SH-SY5Y (cell line): ENCODE data around the gene VAC14.

ENCODE experiments used
- GATA2 ChIP-seq: IDR thresholded peaks from 2 replicates; pipeline ENCODE4 v1.6.1; 2011; ENCODE audit warnings: mild to moderate bottlenecking, low read depth, low read length
- GATA3 ChIP-seq: IDR thresholded peaks from 2 replicates; pipeline ENCODE4 v1.6.1; 2011; ENCODE audit warnings: low read depth, mild to moderate bottlenecking, low read length, moderate library complexity

Gene VAC14

DNA sequence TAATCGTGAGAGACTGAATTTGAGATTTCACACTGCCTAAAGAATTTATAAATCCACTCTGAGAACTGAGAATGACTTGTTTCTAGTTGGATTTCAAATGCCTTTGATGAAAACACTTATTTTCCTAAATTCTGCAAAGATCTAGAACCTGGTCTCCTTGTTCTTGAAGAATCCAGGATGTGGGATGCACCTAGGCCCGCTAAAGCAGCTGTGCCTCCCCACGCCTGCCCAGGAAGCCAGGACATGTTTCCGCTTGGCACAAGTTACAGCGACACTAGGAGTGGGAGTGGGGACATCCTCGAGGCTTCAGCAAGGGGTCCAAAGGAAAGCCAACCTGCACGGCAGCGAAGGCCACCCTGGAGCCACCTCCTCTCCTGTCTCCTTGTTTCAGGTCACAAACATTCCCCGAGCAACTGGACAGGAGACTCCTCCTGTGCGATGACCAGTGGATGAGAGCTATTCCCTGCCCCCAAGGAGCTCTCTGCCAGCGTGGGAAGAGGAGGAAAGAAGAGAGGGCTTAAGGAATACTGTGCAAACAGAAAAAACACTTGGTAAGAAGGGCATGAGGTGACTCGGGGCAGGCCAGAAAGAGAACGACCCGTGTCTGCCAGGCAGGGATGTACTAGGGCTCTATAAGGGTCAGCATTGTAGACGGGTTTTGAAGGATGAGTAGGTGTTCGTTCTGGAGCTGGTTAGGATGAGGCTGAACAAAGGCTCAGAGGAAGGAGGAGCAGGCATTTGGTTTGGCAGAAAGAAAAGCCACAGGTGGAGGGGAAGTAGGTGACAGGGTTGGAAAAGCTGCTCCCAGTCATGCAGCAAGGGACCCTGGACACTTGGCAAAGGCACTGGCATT, 11.1 kb downstream of the VAC14 start:
- TF ChIP-seq GATA3, result no peak

DNA sequence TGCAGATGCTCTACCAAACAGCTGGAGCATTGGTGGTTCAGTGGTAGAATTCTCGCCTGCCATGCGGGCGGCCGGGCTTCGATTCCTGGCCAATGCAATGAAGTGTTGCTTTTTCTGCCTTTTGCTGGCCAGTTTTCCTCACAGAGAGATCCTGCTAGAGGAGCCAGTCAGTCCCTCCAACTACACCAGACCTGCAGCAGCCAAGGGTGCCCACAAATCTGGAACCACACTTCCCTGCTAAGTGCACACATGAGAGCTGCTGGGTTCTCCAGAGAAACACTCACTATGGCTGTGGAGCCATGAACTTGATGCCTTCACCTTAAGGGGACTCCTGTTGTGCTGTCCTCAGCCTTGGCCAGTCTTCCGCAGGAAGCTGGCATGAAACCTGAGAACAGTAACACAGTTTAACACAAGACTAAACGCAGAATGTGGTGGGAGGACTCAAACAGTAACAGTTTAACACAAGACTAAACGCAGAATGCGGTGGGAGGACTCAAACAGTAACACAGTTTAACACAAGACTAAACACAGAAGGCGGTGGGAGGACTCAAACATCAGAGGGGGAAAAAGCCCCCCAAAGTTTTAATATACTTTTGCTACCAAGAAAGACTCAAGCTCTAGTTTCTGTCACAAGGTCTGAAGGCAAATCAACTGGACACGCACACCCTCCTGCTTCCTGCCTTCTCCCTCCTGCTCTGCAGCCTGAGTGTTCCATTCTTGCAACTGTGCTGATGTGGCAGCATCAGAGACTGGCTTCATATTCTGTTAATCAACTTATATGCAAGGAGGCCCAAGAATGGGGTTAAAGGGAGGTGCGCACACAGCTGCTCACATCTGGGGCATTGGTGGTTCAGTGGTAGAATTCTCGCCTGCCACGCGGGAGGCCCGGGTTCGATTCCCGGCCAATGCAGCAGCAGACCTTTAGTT, 12.0 kb downstream of the VAC14 start:
- no peak for TF ChIP-seq GATA3
- TF ChIP-seq GATA2, result no peak

DNA sequence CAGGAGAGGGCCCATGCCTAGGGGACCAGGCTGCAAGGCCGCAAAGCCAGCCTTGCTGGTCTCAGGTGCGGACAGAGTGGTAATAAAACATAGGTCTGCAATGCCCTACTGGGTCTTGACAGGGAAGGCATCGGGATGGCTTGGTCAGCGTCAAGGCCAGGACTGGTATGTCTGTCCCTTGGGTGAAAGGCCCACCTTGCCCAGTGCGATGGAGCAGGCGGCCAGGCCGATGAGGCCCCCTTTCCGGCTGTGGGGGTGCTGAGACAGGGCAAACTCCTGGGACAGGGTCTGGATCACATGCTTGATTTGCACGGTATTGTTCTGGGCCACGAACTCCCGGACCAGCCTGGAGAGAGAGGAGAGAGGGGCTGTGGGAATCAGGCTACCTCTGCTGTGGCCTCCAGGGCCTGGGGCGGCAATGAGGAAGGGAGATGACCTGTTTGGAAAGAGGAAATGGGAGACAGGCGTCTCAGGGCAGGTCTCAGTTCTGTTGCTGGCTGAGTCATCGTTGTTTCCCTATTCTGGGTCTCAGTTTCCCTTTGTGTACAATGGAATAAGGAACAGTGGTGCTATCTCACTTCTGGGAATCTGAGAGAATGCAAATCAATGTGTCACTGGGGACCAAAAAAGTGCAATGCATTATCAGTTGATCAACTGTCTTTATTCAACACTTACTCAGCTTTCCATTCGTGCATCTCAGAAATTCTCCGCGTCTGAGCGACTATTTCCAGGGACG, 14.8 kb downstream of the VAC14 start:
- TF ChIP-seq GATA3 (no peak), GATA2 (no peak)

DNA sequence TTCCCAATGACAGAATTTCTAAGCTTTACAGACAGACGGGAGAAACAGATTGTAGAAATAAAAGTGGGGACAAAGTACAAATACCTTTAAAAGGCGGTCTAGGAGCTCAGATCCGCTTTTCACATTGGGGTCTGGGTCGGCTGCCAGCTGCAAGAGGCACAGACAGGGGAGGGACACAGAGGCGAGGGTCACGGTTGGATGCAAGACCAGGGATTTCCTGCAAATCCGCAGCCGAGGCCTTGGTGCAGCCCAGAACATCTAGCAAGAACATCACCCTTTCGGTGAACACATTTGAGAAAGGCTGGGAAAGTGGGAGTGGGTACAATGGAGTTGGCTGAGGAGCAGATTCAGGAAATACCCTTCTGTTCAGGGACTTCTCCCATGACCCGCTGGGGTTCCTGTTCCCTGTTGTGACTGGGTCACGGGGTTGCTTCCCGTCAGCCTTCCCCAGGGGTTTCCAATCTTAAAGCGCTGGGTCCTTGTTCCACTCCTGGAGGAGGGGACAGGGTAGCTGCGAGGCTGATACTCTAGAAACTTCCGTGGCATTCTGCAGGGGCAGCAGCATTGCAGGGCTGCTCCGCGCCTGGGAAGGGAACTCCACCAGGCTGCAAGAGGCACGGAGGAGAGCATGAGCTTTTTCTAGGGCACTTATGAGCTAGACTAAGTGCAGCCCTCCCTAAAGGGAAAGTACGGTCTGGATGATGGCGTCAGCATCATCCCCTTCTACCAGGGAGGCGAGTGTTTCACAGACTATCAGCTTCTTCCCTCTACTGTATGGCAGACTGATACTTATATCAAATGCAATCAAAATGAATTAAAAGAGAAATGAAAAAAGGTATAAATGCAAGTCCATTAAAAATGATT, 16.0 kb downstream of the VAC14 start:
- TF ChIP-seq GATA3 (no peak), GATA2 (no peak)

DNA sequence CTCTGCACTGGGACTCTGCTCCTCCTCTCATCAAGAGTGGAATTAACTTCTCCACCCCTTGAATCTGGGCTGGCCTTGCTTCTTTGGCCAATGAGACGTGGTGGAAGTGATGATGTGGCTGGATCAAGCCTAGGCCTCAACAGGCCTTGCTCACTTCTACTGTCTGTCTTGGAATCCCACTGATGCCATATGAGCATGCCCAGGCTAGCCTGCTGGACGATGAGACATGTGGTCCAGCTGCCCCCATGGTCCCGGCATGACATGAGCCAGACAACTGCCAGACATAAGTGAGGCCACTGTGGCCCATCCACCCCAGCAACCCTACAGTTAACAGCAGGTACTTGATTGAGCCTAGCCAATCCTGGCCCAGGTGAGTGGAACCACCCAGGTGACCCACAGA, 18.7 kb downstream of the VAC14 start:
- TF ChIP-seq GATA3 (no peak), GATA2 (no peak)

DNA sequence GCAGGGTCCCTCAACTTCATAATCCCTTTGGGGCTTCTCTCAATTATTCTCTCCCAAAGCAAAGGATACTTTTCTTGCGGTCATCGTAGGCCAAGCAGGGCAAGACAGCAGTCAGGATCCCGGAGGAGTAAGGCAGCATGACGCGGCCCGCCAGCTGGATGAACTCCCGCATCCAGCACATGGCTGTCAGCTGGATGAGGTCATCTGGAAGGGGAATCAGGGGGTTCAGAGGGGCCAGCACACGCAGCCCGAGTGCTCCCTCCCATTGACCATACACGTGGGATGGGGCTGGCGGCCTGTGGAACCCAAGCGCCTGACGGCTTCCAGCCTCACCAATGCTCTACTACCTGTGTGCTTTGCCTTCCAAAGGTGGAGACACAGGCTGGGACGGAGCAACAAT, 19.2 kb downstream of the VAC14 start:
- TF ChIP-seq GATA2 (no peak), GATA3 (no peak)

DNA sequence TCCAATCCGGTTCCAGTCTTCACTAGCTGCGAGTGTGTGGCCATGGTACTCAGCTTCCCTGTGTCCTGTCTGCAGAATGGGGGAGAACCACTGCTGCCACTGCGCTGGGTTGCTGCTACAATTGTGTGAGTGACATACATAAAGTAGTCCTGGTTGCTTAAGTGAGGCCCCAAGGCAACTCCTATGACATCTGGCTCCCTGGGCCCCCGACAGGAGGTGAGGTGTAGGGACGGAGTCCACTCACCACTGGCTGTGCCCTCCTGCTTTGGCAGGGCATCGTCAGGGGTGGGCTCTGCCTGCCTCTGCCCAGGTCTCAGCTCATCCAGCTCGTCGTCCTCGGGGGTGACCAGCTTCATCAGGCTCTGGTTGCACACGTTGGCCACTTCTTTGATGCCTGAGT, 20.4 kb downstream of the VAC14 start:
- TF ChIP-seq GATA2 (no peak), GATA3 (no peak)

DNA sequence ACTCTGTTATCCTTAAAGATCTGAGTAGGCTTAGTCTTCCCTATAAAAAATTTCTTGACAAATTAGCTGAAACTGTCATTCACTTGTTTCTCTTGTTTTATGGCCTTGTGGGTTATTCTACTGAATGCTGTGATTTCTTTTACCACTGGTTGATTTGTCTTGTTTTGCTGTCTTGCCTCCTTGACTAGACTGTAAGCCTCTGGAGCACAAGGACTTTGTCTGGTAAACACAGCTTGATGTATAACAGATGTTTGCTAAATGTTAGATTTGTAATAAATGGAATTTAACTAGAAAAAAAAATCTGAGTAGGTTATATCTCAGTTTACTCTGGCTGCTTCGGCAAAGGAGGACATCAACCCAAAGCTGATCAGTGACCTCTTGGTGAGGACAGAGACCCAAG, 21.6 kb downstream of the VAC14 start:
- TF ChIP-seq GATA3 (no peak), GATA2 (no peak)

DNA sequence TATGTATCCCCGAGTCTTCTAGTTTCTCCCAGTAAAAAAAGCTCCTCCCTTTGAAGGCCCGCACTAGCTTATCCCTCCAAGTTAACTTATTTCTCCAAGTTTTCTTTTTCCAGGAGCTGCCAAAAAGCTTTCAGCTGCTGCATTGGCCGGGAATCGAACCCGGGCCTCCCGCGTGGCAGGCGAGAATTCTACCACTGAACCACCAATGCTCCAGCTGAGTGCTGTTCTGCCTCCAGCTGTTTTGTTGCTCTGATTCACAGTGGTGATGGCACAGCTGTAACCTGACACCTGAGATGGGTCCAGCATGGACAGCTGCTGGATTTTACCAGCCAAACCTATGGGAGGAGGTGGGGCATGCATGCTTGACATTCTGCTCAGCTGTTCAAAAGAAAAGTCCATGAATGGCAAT, 22.1 kb downstream of the VAC14 start:
- TF ChIP-seq GATA2, result no peak
- no peak for TF ChIP-seq GATA3

DNA sequence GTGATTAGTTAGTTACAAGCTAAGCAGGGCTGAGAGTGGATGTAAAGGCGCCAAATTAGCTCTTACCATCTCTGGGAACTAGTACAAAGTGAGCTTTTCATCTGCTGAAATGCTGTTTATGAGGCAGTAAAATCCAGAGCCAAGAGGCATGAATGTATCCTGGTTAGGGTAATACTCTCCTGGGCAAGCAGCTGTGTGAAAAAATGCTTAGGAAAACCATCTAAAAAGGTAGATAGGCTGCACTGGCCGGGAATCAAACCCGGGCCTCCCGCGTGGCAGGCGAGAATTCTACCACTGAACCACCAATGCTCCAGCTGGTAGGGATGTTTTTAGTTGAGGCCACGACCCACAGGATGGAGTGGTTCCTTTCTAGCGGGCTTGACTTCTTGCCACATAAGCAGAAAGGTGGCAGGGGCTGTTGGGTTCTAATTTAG, 23.0 kb downstream of the VAC14 start:
- TF ChIP-seq GATA2 (no peak), GATA3 (no peak)

DNA sequence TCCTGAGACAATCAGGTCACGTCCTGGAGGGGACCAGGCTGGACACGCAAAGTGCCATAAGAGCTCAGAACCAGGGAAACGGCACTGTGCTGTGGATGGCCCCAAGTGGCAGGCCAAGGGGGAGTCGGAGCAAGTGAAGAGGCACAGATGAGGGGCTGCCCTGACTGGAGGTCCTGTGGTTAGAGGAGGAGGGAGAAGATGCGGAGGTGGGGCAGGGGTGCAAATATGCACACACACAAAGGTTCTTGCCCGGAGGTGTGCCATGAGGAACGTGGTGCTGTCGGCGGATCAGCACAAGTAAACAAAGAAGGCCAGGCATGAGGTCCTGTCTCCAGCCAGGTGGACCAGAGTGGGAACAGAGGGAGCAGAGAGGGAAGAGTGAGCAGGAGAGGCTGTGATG, 23.5 kb downstream of the VAC14 start:
- TF ChIP-seq GATA2 (no peak), GATA3 (no peak)

DNA sequence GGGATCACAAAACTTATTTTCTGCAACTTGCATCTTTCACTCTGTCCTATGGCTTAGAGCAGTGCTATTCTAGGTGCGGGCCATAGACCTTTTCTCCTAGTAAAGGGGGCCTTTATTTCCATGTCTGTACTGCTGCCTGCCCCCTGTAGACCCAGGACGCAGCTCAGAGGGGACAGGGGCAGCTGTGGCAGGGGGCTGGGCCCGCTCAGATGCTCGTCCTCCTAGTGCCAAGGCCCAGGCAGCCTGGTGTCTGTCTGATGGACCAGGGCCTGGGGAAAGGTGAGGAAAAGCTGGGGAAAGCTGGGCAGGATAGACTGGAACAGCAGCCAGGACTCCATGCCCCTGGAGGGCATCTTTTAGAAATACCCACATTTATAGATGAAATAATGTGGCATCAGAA, 25.6 kb downstream of the VAC14 start:
- no peak for TF ChIP-seq GATA3
- no peak for TF ChIP-seq GATA2

DNA sequence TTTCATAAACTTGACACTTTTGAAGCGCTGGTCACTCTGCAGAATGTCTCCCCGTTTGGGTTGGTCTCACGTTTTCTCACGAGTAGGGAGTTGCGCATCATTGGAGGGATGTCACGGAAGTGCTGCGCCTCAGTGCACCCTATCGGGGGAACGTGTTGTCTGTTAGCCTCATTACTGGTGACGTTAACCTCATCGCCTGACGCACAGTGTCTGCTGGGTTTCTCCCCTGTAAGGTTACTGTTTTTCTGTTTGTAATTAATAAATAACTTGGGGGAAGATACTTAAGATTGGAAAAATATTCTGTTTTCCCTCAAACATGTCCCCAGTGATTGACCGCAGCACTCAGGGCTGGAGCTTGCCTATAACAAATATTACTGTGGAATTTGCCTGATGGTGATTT, 26.7 kb downstream of the VAC14 start:
- TF ChIP-seq GATA3, result no peak
- no peak for TF ChIP-seq GATA2
